CD4-positive, alpha-beta memory T cell (primary cell): ENCODE measurements around the gene LRP1B. TPM values are rescaled to one million over a fixed set of nuclear protein-coding genes. Genes with fewer than 3 reads are reported as not detected.

Experiments
- CTCF ChIA-PET: fragments of 350-600 bp; sonication (Branson Sonifier 250); formaldehyde crosslinking; loops from one replicate; lab custom pipeline; 2021; ENCODE audit warnings: inconsistent platforms; ENCODE audit not compliant: partially characterized antibody; lab: Charles Lee
- POLR2A ChIA-PET: fragments of 350-600 bp; sonication (Branson Sonifier 250); formaldehyde crosslinking; loops from one replicate; lab custom pipeline; 2021; ENCODE audit not compliant: partially characterized antibody; lab: Charles Lee
- DNase-seq, 5 donors: peaks; one replicate each; pipeline versions ENCODE4 v3.0.0 to v3.0.0-alpha.2; 2020 to 2022; ENCODE audit warnings: mixed read lengths in 1 of 5
- H3K27ac ChIP-seq: one replicate; pipeline ENCODE4 v1.7.0; 2013; ENCODE audit warnings: low read depth, low read length
- H3K27me3 ChIP-seq: 2 replicates; pipeline ENCODE4 v1.7.0; 2013; ENCODE audit warnings: mild to moderate bottlenecking, low read length, moderate library complexity; ENCODE audit not compliant: insufficient read depth
- H3K36me3 ChIP-seq: 2 replicates; pipeline ENCODE4 v1.7.0; 2013; ENCODE audit warnings: mild to moderate bottlenecking, low read length, moderate library complexity; ENCODE audit not compliant: insufficient read depth
- H3K4me1 ChIP-seq: 2 replicates; pipeline ENCODE4 v1.7.0; 2013; ENCODE audit warnings: mild to moderate bottlenecking, low read length, moderate library complexity; ENCODE audit not compliant: insufficient read depth
- H3K4me3 ChIP-seq, 2 donors: one replicate each; pipeline ENCODE4 v1.7.0; 2013; ENCODE audit warnings: low read length in 2 of 2, mild to moderate bottlenecking in 1 of 2
- H3K9me3 ChIP-seq, 2 donors: one replicate each; pipeline ENCODE4 v1.7.0; 2013; ENCODE audit warnings: low read length in 2 of 2, control low read depth in 1 of 2; ENCODE audit not compliant: control insufficient read depth in 1 of 2
- H3K27ac Mint-ChIP-seq, 7 donors: one replicate each; pipeline ENCODE4 v1.8.0; 2020 to 2021; ENCODE audit warnings: mixed read lengths in 7 of 7, mild to moderate bottlenecking in 6 of 7, inconsistent platforms in 3 of 7, moderate library complexity in 3 of 7
- H3K27me3 Mint-ChIP-seq, 2 donors: one replicate each; pipeline ENCODE4 v1.8.0; 2020 to 2021; ENCODE audit warnings: mixed read lengths in 2 of 2
- H3K36me3 Mint-ChIP-seq, 2 donors: one replicate each; pipeline ENCODE4 v1.8.0; 2020 to 2021; ENCODE audit warnings: mixed read lengths in 2 of 2, inconsistent platforms in 1 of 2, mild to moderate bottlenecking in 1 of 2
- H3K4me1 Mint-ChIP-seq, 4 donors: one replicate each; pipeline ENCODE4 v1.8.0; 2020 to 2021; ENCODE audit warnings: mixed read lengths in 4 of 4, mild to moderate bottlenecking in 1 of 4
- H3K4me3 Mint-ChIP-seq, 8 donors: one replicate each; pipeline ENCODE4 v1.8.0; 2020 to 2021; ENCODE audit warnings: mixed read lengths in 8 of 8, mild to moderate bottlenecking in 7 of 8, moderate library complexity in 6 of 8, inconsistent platforms in 3 of 8
- H3K9me3 Mint-ChIP-seq, 8 donors: one replicate each; pipeline ENCODE4 v1.8.0; 2020 to 2021; ENCODE audit warnings: mixed read lengths in 8 of 8, mild to moderate bottlenecking in 5 of 8, inconsistent platforms in 3 of 8, moderate library complexity in 1 of 8
- intact Hi-C: fragments of 100-400 bp; cut with micrococcal nuclease; formaldehyde crosslinking; loops from one replicate; pipeline ENCODE4 v1.15.1; 2023
- polyA plus RNA-seq, 2 donors: library from polyadenylated mRNA; unstranded; fragments of 300-500 nt; fragmentation: Illumina TruSeq; gene quantifications; one replicate each; pipeline ENCODE4 v1.2.3, GENCODE V29; 2021
- total RNA-seq, 2 experiments: library from RNA; stranded (reverse); gene quantifications; one replicate each; pipeline ENCODE4 v1.2.3, GENCODE V29; 2021

LRP1B gene
- not detected for total RNA-seq
- not detected for polyA plus RNA-seq

DNA sequence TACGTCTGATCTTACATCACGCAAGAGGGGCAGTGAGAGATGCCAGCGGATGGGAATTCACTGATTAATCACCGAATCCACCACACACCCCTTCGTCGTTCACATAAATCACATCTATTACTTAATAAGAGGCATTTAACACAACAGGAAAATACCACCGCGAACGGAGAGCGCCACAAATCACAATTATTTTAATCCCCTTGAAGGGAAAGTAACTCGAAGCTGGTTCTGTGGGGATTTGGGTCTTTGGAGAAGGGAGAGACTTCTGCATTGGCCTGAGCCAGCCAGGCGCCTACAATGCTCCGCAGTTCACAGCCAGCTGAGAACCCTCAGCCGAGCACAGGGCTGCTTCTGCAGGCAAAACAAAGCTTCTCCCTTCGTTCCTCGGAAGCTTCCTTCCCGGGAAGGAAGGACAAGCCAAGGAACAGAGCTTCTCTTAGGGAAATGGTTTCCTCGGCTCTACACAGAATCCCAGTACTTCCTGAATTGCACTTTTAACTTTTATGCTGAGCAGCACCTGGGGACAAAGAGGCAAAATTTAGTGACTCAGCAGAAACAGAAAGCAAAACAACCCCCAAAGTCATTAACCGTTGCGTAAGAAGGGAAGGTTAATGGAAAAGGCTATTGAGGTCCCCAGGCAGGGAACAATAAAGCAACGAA is at the start of gene LRP1B:
Gene LRP1B, minus strand, starts transcription at position 7 of the 660 bp plus-strand sequence. CDS start 287 bp downstream, outside the sequence.
- no peaks in the 10 kb centered on the region for H3K4me1 ChIP-seq
- POLR2A ChIA-PET, result no interaction called here
- H3K27me3 Mint-ChIP-seq, result peaks cover 1 to 6% of the 10 kb centered on the region in 2 donors
- no peaks in the 10 kb centered on the region for H3K36me3 ChIP-seq
- no peaks in the 10 kb centered on the region for H3K4me1 Mint-ChIP-seq
- H3K27ac ChIP-seq, result no peak within 1 kb of the TSS
- peak within 1 kb of the TSS in 3 of 8 donors; percentile 13 to 40 (median 39) for H3K4me3 Mint-ChIP-seq
- intact Hi-C loops, result no loop called here
- CTCF ChIA-PET, result no interaction called here
- no peaks in the 10 kb centered on the region for H3K9me3 ChIP-seq
- no peaks in the 10 kb centered on the region for H3K36me3 Mint-ChIP-seq
- DNase-seq, result no peak
- no peak within 1 kb of the TSS for H3K4me3 ChIP-seq
- peaks cover 0 to 16% (median 6%) of the 10 kb centered on the region in 8 donors for H3K9me3 Mint-ChIP-seq
- peak within 1 kb of the TSS in 1 of 7 donors; percentile 36 for H3K27ac Mint-ChIP-seq
- no peaks in the 10 kb centered on the region for H3K27me3 ChIP-seq

DNA sequence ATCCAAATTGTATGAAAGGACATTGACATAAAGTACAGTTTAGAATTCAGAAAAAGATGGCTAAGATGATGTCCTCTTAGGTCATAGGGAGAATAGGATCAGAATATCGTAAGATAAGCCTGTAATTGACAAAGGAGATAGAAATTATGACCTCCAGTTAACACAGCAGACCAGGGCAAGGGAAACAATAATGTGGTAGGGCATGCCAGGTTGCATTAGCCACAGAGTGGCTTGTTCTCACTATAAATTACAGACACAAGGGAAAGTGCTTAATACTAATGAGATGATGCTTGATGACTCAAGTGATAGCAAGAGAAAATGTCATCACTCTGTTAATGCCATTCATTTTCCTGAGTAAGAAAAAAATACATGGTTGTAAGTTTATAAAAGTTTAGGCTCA is 48.9 kb upstream of the LRP1B start:
- POLR2A ChIA-PET, result no interaction called here
- no peaks in the 10 kb centered on the region for H3K4me1 Mint-ChIP-seq

DNA sequence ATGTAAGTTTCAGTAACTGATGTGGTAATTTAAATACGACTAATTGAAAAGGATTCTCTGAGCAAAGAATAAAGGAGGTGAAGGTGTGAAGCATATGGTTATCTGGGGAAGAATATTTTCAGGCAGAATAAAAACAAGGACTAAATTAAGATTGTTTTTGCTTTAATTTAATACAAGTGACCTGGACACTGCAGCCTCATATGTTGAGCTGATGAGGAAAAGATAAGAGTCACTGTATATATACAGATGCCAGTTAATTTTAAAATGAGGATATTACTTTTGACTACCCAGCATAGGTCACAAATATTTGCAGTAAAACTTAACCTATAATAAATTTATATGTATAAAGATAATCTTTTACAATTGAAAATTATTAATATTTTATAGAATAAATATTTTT is 47.8 kb upstream of the LRP1B start:
- Histone ChIP-seq H3K27me3 (no peaks in the 10 kb centered on the region), H3K4me1 (no peaks in the 10 kb centered on the region), H3K36me3 (no peaks in the 10 kb centered on the region), H3K27ac (no peak overlapping the region), H3K9me3 (no peaks in the 10 kb centered on the region), H3K4me3 (no peak overlapping the region)
- ChIA-PET CTCF (no interaction called here), POLR2A (no interaction called here)
- Mint-ChIP-seq H3K36me3 (no peaks in the 10 kb centered on the region), H3K4me1 (no peaks in the 10 kb centered on the region), H3K27ac (no peak overlapping the region), H3K27me3 (no peaks in the 10 kb centered on the region), H3K9me3 (peaks cover 0 to 12% (median 6%) of the 10 kb centered on the region in 8 donors), H3K4me3 (no peak overlapping the region)
- no peak for DNase-seq
- intact Hi-C loops, result no loop called here

More for the DNA sequence above, 48.9 kb upstream of the LRP1B start:
- H3K27ac ChIP-seq, result no peak overlapping the region
- no peak for DNase-seq
- H3K4me3 Mint-ChIP-seq, result no peak overlapping the region
- no peaks in the 10 kb centered on the region for H3K4me1 ChIP-seq
- no peaks in the 10 kb centered on the region for H3K27me3 ChIP-seq
- H3K4me3 ChIP-seq, result no peak overlapping the region
- intact Hi-C loops, result no loop called here
- H3K36me3 Mint-ChIP-seq, result no peaks in the 10 kb centered on the region
- no peaks in the 10 kb centered on the region for H3K9me3 ChIP-seq
- H3K9me3 Mint-ChIP-seq, result peaks cover 0 to 12% (median 6%) of the 10 kb centered on the region in 8 donors
- CTCF ChIA-PET, result no interaction called here
- no peaks in the 10 kb centered on the region for H3K36me3 ChIP-seq
- H3K27ac Mint-ChIP-seq, result no peak overlapping the region
- no peaks in the 10 kb centered on the region for H3K27me3 Mint-ChIP-seq

DNA sequence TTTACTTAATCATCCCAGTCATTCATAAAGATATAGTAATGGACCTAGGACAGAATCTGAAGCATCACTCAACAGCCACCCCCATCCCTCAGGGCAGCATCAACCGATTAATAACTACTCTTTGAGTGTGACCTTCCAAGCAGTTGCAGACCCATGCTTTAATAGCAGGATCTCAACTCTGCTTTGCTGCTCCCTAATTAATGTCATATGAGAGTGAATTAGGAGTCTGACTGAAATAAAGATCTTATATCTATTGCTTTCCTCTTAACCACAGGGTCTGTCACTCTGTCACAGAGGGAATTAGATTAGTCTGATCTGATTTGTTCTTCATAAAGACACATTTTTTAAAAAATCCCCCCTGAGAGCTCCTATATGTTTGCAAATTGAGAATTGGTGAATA is 46.1 kb upstream of the LRP1B start:
- Histone ChIP-seq H3K4me1 (no peaks in the 10 kb centered on the region), H3K27ac (no peak overlapping the region), H3K9me3 (no peaks in the 10 kb centered on the region), H3K27me3 (no peaks in the 10 kb centered on the region), H3K36me3 (no peaks in the 10 kb centered on the region), H3K4me3 (no peak overlapping the region)
- Mint-ChIP-seq H3K4me1 (no peaks in the 10 kb centered on the region), H3K27me3 (no peaks in the 10 kb centered on the region), H3K9me3 (peaks cover 0 to 10% (median 4%) of the 10 kb centered on the region in 8 donors), H3K36me3 (no peaks in the 10 kb centered on the region), H3K4me3 (no peak overlapping the region), H3K27ac (no peak overlapping the region)
- CTCF ChIA-PET, result no interaction called here
- intact Hi-C loops, result no loop called here
- POLR2A ChIA-PET, result interaction anchor here (0.6 kb wide), 1 partner anchor 15 kb away, joined by 3 read pairs; no protein-coding TSS in a partner anchor
- DNase-seq, result no peak

DNA sequence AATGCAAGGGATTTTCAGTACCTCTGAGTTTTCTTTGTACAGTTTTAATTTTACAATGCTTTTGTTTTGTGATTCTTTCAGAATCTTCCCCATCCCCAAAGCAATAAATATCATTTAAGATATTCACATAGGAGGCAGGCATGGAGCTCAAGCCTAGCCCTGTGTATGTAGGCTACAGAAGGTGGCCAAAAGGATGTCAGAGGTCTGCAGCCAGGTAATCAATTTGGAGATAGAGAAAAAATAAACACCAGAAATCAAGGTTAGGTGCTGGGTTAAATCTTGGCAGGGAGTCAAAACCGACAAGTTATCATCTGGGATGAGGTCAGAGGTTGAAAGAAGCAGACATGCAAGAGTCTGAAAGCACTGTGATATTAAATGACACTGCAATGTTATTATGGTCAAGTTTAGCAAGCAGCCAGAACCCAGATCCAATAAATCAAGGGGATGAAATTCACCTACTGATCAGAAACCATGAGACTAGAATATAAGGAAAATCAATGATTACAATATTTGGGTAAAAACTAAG is 45.1 kb upstream of the LRP1B start:
- intact Hi-C loops, result no loop called here
- ChIA-PET POLR2A (no interaction called here), CTCF (no interaction called here)
- Histone ChIP-seq H3K27me3 (no peaks in the 10 kb centered on the region), H3K9me3 (no peaks in the 10 kb centered on the region), H3K4me1 (no peaks in the 10 kb centered on the region), H3K27ac (no peak overlapping the region), H3K36me3 (no peaks in the 10 kb centered on the region), H3K4me3 (no peak overlapping the region)
- no peak overlapping the region for H3K27ac Mint-ChIP-seq
- peaks cover 0 to 6% (median 4%) of the 10 kb centered on the region in 8 donors for H3K9me3 Mint-ChIP-seq
- no peaks in the 10 kb centered on the region for H3K27me3 Mint-ChIP-seq
- no peak for DNase-seq
- no peak overlapping the region for H3K4me3 Mint-ChIP-seq
- H3K4me1 Mint-ChIP-seq, result no peaks in the 10 kb centered on the region
- no peaks in the 10 kb centered on the region for H3K36me3 Mint-ChIP-seq

GRCh38 chr2:142174176-142174575 is 43.4 kb upstream of the LRP1B start:
- no peaks in the 10 kb centered on the region for H3K4me1 Mint-ChIP-seq
- no peaks in the 10 kb centered on the region for H3K4me1 ChIP-seq
- ChIA-PET CTCF (no interaction called here), POLR2A (no interaction called here)
- H3K27ac Mint-ChIP-seq, result no peak overlapping the region
- peaks cover 0 to 6% (median 0%) of the 10 kb centered on the region in 8 donors for H3K9me3 Mint-ChIP-seq
- intact Hi-C loops, result no loop called here
- no peaks in the 10 kb centered on the region for H3K27me3 Mint-ChIP-seq
- no peaks in the 10 kb centered on the region for H3K27me3 ChIP-seq
- H3K27ac ChIP-seq, result no peak overlapping the region
- no peaks in the 10 kb centered on the region for H3K9me3 ChIP-seq
- H3K4me3 Mint-ChIP-seq, result no peak overlapping the region
- no peaks in the 10 kb centered on the region for H3K36me3 ChIP-seq
- H3K4me3 ChIP-seq, result no peak overlapping the region
- no peaks in the 10 kb centered on the region for H3K36me3 Mint-ChIP-seq
- DNase-seq, result no peak

- no peaks in the 10 kb centered on the region for H3K36me3 ChIP-seq
- Mint-ChIP-seq H3K9me3 (peaks cover 0 to 5% (median 1%) of the 10 kb centered on the region in 8 donors), H3K27ac (no peak overlapping the region), H3K36me3 (no peaks in the 10 kb centered on the region), H3K4me3 (no peak overlapping the region), H3K4me1 (no peaks in the 10 kb centered on the region), H3K27me3 (no peaks in the 10 kb centered on the region)
- intact Hi-C loops, result no loop called here
- no peak for DNase-seq
- no peak overlapping the region for H3K27ac ChIP-seq
- no peaks in the 10 kb centered on the region for H3K4me1 ChIP-seq
- H3K27me3 ChIP-seq, result no peaks in the 10 kb centered on the region
- ChIA-PET POLR2A (no interaction called here), CTCF (no interaction called here)
- no peak overlapping the region for H3K4me3 ChIP-seq
- H3K9me3 ChIP-seq, result no peaks in the 10 kb centered on the region
These were observed 40.0 kb upstream of the LRP1B start for GRCh38 chr2:142170847-142171246.
